HG02981 (cell line): Measurements from ENCODE around the gene P3H3.
A peak's percentile ranks its signal among the peaks of the same experiment; 100 is the strongest.
"Not testable (repeated sequence)": the region's sequence is repeated elsewhere in the genome, so short reads cannot be mapped to it uniquely, and the experiment has no call there.

ENCODE experiments used
- ATAC-seq: cut with Tn5 transposase; IDR thresholded peaks from one replicate; pipeline ENCODE4 v1.9.1; 2021; ENCODE audit warnings: mild to moderate bottlenecking, moderate library complexity; ENCODE audit not compliant: unreplicated experiment

The P3H3 gene

DNA sequence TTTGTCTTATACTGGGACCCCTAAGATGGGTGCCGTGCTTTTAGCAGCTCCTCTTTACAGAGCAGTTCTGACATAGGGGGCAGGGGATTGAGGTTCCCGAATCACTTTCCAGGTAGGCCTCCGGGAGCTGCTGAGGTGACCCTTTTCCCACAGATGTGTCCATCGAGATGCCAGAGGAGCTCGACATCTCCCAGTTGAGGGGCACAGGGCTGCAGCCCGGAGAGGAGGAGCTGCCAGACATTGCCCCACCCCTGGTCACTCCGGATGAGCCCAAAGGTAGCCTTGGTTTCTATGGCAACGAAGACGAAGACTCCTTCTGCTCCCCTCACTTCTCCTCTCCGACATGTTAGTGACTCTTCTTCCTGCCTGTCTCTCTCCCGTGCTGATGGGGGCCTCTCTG, 34.8 kb downstream of the P3H3 start:
- ATAC-seq = no peak

DNA sequence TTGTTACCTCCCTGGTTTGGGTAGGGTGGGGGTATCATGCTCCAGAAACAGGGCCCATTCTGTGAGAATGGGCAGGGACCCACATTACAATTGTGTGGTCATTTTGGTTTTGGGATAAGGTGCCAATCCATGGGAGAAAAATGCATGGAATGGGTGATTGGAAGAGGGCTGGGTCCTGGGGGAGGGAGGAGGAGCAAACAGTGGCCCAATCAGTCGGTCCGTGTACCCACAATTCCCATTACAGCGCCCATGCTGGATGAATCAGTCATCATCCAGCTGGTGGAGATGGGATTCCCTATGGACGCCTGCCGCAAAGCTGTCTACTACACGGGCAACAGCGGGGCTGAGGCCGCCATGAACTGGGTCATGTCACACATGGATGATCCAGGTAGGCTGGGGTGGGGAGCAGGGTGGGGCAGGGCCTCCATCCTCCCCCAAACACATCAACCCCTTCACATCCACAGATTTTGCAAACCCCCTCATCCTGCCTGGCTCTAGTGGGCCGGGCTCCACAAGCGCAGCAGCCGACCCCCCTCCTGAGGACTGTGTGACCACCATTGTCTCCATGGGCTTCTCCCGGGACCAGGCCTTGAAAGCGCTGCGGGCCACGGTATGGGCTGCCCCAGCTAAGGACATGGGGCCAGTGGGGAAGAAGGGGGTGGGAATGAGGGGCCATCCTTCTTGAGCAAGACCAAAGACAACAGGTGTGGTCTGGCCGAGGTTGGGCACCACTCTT, 35.5 kb downstream of the P3H3 start:
- no peak for ATAC-seq

DNA sequence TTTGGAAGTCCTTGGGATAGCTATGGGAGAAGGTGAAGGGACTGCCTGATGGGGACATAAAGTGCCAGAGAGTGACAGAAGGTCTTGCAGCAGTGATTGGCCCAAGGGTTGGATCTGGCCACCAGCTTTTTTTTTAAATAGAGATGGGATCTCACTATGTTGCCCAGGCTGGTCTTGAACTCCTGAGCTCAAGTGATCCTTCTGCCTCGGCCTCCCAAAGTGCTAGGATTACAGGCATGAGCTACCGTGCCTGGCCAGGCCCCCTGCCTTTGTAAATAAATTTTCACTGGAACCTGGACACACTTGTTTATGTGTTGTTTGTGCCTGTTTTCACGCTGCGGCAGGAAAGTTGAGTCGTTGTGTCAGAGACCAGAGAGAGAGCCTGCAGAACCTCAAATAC, 37.1 kb downstream of the P3H3 start:
- ATAC-seq = not testable (repeated sequence)

DNA sequence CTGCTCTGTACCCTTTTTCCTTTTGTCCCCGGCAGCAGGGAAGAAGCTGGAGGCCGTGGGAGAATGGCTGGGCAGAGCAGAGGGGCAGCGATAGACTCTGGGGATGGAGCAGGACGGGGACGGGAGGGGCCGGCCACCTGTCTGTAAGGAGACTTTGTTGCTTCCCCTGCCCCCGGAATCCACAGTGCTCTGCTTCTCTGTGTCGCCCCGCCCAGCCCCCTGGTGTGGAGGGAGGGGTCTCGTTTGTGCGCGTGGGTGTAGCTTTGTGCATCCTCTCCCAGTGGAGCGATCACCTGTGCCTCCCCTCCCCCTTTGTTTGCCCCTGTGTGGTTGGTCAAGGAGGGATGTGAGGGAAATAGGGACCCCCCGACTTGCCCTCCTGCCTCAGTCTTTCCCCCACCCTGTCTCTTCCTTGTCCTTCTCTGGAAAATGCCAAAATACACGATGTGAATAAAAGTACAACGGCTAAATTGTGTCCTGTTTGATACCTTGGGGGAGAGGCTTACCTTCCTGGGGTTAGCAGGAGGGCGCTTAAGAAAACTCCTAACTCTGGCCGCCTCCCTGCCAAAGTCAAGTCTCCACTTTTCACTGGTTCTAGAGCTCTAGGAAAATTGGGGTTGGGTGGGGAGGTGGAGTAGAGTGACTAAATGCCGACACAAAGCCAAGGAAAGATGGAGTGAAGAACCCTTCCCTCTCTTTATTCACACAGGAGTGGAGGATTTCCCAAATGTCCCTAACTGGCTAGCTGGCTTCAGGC, 38.1 kb downstream of the P3H3 start:
- no peak for ATAC-seq

DNA sequence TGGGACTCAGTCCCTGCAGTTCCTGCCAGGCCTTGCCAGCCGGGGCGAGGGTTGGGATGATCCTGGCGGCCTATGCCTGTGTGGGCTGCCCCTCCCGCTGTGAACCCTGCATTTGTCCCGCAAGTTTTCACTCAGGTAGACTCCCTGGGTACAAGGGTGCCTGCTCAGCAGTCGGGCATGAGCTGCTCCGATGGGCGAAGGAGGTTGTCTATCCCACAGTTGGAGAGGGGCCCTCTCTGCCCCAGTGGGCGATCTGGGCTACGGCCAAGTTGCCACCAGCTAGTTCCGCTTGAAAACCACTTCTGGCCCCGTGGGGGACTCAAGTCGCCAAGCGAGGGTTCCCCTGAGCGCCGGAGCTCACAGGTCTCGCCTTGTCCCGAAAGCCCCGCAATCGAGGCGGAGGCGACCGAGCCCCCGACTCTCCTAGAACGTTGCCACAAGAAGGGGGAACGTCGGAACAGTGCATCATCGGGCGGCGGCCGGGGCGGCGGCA, 38.8 kb downstream of the P3H3 start:
- ATAC-seq = peak; percentile 5

DNA sequence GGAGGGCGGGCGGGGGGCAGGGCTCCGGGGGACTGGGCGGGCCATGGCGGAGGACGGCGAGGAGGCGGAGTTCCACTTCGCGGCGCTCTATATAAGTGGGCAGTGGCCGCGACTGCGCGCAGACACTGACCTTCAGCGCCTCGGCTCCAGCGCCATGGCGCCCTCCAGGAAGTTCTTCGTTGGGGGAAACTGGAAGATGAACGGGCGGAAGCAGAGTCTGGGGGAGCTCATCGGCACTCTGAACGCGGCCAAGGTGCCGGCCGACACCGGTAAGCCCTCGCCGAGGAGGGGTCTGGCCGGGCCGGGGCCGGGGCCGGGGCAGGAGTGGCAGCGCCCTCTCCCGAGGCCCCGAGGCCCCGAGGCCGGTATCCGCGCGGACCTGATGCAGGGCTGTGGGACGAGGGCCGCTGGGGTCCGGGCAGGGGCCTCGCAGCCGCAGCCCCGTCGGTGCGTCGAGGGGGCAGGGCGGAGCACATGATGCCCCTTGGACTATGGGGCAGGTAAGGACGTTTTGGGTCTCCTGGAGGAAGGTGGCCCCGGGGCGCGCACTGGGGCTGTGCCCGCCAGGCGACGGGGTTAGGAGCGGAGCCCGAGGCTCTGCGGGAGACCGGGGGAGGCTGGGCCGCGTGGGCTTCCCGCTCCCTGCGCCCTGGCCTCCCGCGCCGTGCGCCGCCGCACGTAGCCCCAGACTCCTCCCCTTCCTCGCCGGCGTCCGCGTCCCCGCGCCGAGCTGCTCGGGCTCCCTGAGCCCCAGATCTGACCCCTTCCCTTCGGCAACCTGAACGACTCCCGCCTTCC, 39.4 kb downstream of the P3H3 start, which contains the start of gene TPI1:
Gene TPI1, plus strand, starts transcription at position 119 of the 798 bp plus-strand sequence. Its CDS starts 36 bp downstream, at position 155.
- peak; percentile 57 for ATAC-seq

DNA sequence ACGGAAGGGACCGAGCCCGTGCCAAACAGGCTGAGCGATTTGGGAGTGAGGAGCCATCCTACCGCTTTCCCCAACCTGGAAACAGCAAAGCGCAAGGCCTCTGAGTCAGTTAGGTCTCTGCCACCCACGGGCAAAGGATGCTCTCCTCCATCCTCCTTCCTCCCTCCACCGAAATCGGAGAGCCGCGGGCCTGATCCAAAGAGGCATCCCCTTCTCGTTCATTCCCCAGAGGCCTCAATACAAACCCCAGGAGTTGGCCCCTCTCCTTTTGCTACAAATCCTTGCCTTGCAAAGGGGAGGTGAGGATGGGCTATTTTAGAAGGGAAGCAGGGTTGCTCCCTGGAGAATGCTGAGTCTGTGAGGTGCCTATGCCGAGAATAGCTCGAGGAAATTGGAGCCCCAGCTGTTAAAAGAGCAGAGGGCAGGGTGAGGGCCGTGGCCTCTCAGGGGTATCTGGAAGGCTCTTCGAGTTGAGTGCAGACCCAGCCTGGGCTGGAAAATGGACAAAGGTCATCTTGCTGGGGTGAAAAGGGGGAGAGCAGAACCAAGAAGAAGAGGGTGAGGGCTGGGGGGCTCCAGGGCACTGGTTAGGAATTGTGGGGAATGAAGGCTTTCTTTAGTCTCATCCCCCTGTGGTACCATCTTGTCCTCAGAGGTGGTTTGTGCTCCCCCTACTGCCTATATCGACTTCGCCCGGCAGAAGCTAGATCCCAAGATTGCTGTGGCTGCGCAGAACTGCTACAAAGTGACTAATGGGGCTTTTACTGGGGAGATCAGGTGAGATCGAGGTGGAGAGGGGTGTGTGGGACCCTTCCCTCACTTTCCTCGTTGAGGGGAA, 40.2 kb downstream of the P3H3 start:
- ATAC-seq = no peak

DNA sequence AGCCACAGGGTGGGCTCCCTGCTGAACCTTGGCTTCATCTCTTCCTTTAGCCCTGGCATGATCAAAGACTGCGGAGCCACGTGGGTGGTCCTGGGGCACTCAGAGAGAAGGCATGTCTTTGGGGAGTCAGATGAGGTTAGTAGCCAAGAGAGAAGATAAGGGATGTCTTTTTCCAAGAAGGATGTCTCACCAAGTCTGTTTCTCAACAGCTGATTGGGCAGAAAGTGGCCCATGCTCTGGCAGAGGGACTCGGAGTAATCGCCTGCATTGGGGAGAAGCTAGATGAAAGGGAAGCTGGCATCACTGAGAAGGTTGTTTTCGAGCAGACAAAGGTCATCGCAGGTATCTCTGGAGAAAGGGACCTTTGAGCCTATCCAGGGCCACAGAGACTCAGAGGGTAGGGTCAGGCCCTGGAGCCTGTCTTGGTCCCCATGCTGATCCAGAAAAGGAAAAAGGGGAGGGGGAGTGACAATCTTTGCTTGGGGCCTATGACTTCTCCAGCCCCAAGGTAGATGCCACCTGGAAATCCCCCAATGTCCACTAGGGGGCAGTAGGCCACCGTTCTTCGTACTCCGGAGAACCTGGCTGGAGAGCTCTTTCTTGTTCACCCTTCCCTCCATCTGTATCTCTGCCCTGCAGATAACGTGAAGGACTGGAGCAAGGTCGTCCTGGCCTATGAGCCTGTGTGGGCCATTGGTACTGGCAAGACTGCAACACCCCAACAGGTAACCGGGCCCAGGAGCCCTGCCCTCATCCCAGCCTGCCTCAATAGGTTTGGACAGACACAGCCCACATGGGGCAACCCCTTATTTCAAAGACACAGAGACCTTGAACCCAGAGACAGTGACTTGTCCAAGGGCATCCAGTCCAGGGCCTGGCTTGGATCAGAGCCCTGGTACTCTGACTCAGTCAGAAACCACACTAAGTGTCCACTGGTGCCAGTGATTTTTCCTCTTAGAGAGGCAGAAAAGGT, 41.1 kb downstream of the P3H3 start:
- ATAC-seq = no peak

DNA sequence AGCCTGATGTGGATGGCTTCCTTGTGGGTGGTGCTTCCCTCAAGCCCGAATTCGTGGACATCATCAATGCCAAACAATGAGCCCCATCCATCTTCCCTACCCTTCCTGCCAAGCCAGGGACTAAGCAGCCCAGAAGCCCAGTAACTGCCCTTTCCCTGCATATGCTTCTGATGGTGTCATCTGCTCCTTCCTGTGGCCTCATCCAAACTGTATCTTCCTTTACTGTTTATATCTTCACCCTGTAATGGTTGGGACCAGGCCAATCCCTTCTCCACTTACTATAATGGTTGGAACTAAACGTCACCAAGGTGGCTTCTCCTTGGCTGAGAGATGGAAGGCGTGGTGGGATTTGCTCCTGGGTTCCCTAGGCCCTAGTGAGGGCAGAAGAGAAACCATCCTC, 42.1 kb downstream of the P3H3 start:
- not testable (repeated sequence) for ATAC-seq

DNA sequence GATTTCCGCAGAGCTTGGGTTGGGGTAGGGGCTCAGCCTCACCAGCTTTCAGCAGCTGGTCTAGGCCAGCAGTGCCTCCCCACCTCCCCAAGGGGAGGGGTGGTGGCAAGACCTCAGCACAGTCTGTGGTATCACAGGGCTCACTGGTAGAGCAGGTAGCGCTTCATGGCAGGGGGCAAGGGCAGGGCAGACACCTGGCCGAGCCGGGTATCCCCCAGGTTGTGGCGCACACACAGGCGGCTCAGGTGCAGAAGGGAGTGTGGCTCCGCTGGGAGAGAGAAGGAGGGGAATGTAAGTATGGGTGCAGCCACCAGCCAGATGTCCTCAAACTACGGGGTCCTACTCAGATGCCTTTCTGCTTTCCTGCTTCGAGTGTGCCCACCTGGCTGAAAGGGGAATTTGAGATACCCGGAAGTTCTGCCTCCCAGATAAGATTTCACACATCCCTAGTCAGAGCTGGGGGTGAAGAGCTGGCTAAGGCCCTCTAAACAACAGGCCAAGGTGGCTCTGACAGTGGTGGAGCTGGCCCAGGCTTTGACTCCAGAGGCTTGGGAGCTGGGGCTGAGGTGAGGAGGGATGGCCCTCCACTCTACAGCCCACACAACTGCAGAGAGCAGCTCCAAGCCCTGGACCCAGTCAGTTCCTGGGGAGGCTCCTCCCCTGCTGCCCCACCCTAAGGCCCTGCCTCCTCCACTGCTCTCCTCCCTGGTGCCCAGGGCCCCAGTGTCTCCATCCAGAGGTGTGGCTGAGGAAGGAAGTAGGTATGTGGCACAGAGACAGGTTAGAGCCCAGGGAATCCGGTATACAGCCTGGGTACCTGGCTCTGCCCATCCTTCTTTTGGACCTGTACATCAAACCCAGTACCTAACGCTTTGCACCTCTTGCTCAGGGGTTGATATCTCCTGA, 43.1 kb downstream of the P3H3 start:
- ATAC-seq = no peak

DNA sequence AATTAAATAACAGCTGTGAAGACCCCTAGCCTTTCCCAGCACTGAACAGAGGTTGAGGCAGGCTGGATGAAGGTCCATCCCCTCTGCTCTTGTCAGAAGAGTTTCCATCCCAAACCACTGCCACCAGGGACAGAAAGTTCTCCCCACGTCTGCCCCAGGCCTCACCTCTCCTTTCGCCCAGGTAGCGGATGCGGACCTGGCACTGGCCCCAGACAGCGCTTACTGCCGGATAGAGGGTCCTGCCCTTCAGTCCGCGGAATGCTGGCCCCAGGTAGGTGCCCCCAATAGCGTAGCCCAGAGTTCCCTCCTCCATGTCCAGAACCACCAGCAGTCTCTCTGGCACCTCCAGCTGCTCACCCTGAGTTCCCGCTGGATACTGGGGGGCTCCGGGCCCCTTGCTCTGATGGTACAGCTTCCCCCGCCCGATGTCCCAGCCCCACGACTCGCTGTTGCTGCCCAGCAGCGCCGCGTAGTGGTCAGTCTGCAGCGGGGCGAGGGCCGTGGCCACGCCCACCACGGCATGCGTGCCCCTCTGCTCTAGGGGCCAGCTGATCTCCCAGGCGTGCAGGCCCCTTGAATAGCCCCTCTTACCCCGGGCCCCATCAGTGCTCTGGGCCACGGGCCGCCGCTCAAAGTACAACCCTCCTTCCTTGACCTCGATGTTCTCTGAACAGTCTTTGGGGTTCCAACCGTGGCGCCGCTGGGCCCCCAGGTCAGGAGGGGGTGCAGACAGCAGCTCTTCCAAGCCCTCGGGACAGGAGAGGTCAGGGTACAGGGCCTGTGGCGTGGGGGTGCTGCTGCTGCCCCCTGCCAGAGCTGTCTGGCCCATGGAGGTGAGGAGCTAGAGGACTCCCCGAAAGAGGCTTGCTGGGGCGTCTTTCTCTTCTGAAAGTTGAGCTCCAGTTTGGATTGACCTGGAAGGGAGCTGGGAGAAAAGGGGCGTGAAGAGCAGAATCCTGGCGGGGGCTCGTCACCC, 44.2 kb downstream of the P3H3 start:
- no peak for ATAC-seq

DNA sequence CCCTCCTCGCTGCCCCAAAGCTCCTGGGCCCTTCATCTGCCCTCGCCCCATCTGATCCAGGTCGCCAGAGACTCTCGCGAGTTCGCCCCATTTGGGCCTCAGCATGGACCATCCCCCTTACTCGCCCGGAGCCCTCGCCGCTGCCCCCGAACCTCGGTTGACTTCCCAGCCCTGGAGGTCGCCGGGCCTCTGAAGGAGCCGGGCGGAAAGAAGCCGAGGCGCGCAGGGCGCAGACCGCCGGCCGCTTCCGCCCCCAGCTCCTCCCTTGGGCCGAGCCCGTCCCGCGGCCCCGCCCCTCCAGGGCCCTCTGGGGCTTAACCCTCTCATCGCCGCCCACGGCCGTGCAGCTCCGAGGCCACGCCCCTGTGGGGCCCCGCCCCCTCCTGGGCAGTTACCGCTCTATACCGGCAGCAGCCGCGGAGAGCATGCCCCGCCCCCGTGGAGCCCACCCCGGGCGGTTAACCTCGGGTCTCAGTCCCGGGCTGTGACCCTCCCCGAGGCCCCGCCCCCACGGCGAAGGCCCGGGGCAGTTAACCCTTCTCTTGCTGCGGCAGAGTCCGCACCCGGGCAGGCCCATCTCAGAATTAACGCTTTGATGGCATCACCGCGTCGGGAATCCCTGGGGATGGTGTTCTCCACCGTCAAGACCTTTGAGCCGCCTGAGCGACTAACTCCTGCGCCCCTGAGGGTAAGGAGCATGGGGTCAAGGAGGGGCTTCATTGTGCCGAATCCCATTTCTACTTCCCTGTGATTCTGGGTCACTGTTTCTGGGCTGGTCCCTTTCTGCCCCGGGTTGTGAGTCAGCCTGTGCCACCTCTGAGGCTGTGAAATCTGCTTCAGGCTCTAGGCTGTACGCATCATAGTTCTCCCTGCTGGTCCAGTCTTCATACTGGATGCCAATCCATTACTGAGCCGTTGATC, 45.1 kb downstream of the P3H3 start, which contains the start of gene SPSB2:
Gene SPSB2, minus strand, starts transcription at position 210 of the 921 bp plus-strand sequence. CDS start 402 bp downstream, outside the sequence.
- peak; percentile 67 for ATAC-seq

DNA sequence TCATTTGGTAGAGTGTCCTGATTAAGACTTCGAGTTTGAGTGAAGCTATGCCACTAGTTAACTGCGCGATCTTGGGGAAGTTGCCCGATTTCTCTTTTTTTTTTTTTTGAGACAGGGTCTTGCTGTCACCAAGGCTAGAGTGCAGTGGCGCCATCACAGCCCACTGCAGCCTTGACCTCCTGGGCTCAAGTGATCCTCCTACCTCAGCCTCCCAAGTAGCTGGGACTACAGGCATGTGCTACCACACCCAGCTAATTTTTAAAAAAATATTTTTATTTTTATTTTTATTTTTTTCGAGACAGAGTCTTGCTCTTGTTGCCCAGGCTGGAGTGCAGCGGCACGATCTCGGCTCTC, 45.8 kb downstream of the P3H3 start:
- ATAC-seq = not testable (repeated sequence)

DNA sequence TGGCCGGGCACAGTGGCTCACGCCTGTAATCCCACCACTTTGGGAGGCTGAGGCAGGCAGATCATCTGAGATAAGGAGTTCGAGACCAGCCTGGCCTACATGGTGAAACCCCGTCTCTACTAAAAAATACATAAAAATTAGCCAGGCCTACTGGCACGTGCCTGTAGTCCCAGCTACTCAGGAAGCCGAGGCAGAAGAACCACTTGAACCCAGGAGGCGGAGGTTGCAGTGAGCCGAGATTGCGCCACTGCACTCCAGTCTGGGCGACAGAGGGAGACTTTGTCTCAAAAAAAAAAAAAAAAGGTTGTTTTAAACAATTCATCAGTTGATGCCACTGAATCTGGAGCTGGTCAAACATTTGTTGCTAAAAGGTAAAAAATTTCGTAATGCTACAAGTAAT, 51.6 kb downstream of the P3H3 start:
- ATAC-seq = not testable (repeated sequence)

DNA sequence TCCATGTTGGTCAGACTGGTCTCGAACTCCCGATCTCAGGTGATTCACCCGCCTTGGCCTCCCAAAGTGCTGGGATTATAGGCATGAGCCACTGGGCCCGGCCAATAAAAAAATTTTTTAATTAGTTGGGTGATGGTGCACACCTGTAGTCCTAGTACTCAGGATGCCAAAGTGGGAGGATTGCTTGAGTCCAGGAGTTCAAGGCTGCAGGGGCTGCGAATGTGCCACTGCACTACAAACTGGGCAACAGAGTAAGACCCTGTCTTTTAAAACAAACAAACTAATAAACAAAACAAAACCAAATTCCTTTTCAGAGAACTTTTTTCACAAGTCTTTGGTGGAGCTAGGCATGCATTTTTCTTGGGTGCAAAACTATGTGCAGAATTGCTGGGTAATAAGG, 55.0 kb downstream of the P3H3 start:
- no peak for ATAC-seq

DNA sequence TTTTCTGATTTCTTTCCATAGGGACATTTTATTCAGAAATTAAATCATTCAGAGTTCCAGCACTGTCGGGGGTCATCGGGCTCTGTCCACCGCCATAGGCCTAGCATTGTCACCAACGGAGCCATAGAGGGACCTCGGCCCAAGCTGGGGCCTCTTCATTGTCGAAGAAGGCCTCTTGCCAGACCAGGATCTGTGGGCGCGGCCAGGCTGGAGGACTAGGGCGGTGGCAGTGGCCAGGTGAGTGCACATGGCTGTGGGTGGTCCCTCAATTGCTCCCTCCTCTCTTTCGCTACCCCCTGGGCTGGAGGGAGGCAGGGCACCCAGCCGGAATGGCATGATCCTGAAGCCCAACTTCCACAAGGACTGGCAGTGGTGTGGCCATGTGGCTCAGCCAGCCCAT, 55.5 kb downstream of the P3H3 start:
- ATAC-seq = no peak
